ENCODE data around the gene MYO9B.

- no peak for TF ChIP-seq MYC (IDR thresholded peaks at IDR 0.05; ENCODE audit: low read depth, low read length)
- TF ChIP-seq MYC (CRISPR knock-in tag; IDR thresholded peaks at IDR 0.05; ENCODE audit: borderline replicate concordance, low read depth), result no peak
- no peak for TF ChIP-seq XRCC4 (IDR thresholded peaks at IDR 0.05; ENCODE audit: extremely low read depth, insufficient read depth, insufficient read length)
- no peak for TF ChIP-seq YY1 (IDR thresholded peaks at IDR 0.05; ENCODE audit: borderline replicate concordance in 1 of 3, control insufficient read depth in 1 of 3, extremely low read depth in 1 of 3, insufficient read depth in 3 of 3, insufficient read length in 1 of 3, insufficient replicate concordance in 2 of 3, low read depth in 1 of 3, low read length in 2 of 3)
- no peak for TF ChIP-seq EP400 (IDR thresholded peaks at IDR 0.05)
- TF ChIP-seq BHLHE40 (IDR thresholded peaks at IDR 0.05; ENCODE audit: low read length), result no peak
- TF ChIP-seq POLR2A (conservative IDR thresholded peaks at IDR 0.05), result no peak
- no peak for TF ChIP-seq MEF2A (IDR thresholded peaks at IDR 0.05; ENCODE audit: control insufficient read depth, low read depth, low read length)
- no peak for TF ChIP-seq HMG20A (CRISPR knock-in tag; conservative IDR thresholded peaks at IDR 0.05)
- TF ChIP-seq CTCF (IDR thresholded peaks at IDR 0.05 in 2 of 3, conservative IDR thresholded peaks at IDR 0.05 in 1 of 3; ENCODE audit: insufficient read depth in 2 of 3, low read depth in 1 of 3, low read length in 3 of 3), result no peak
- no peak for TF ChIP-seq HNRNPH1 (optimal IDR thresholded peaks at IDR 0.05; ENCODE audit: low read depth, low read length)
- TF ChIP-seq ZFP36 (IDR thresholded peaks at IDR 0.05; ENCODE audit: low read depth, low read length, partially characterized antibody), result no peak
- no peak for TF ChIP-seq NFYB (IDR thresholded peaks at IDR 0.05; ENCODE audit: extremely low read depth, insufficient read length)
- TF ChIP-seq FOXK2 (conservative IDR thresholded peaks at IDR 0.05 in 1 of 2, IDR thresholded peaks at IDR 0.05 in 1 of 2; ENCODE audit: low read depth in 2 of 2), result no peak
- TF ChIP-seq STAT6 (CRISPR knock-in tag; IDR thresholded peaks at IDR 0.05), result no peak
Measured at GRCh38 chr19:17196610-17197009, 121.0 kb downstream of the MYO9B start.
